Limb (tissue), 2 donors: ENCODE measurements around the gene PDE8A.
A peak's percentile ranks its signal among the peaks of the same experiment; 100 is the strongest.
"Not testable (repeated sequence)": the region's sequence is repeated elsewhere in the genome, so short reads cannot be mapped to it uniquely, and the experiment has no call there.

Source experiments
- DNase-seq, 2 donors: peaks; one replicate each; pipeline ENCODE4 v3.0.0-alpha.2; 2016; ENCODE audit errors: extremely low spot score in 2 of 2

Gene PDE8A

DNA sequence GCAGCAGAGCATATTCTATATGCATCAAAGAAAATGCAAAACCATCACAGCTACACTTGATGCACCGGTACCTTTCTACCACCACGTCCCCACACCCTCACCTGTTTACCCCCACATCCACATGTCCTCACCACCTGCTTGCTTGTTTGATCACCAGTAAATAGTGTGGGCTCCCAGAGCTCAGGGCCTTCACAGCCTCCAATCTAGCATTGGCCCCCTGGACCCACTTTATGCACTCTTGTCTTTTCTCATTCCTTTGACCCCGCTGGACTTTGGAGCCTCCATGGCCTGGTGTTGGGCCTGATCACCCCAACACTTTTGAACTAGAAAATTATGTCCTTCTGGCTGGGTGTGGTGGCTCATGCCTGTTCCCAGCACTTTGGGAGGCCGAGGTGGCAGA is 190.1 kb downstream of the PDE8A start:
- no peak for DNase-seq

DNA sequence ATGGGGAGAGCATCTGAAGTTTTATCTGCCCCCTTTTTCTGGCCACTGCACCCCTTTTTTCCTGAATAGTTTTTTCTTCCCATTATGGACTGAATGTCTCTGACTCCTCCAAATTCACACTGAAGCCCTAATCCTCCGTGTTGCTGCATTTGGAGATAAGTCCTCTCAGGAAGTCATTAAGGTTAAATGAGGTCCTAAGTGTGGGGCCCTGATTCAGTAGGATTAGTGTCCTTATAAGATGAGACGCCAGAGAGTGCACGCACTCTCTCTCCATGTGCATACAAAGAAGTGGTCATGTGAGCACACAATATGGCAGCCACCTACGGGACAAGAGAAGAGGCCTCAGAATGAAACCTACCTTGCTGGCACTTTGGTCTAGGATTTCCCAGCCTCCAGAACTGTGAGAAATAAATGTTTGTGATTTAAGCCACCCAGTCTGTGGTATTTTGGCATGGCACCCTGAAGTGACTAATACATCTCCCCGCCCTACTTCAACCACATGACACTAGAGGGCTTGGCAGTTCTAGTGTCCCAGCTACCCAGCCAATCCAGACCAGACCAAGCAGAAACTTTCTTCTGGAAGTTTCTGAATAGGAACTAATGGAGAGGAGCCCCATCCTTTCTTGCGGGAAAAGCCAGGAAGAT is 191.3 kb downstream of the PDE8A start:
- no peak for DNase-seq

DNA sequence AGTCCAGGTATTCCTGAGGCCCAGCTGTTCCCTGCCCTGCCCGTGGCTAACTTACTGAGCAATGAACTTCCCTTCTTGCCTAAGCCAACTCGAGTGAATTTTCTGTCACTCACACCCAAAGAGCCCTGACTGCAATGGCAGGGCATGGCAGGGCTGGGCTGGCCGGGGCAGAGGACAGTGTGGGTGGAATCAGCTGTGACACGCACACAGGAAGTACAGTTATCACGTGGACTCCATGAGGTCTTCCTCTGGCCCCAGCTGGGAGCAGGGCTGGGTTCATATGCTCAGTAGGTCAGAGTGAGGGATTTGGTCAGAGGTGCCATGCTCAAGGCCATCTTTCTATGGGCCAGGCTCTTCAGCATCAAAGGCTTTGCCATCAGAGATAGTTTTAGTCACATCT is 192.0 kb downstream of the PDE8A start:
- DNase-seq: not testable (repeated sequence)

DNA sequence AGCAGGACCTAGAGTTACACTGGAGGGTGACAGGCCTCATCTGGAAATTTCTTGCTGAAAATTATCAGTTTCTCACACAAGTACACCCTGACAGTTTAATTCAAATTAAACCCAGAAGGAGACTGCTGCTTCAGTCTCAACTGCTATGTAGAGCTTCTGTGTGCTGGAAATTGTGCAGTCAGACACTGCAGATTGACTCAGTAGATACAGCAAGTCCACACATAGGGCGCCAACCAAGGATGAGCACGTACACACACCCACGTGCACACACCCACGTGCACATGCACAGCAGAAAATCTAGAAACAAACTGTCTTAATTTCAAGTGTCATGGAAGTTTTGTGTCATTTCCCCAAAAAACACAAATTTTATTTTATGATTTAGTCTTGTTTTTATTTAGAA is 192.9 kb downstream of the PDE8A start:
- DNase-seq: no peak

DNA sequence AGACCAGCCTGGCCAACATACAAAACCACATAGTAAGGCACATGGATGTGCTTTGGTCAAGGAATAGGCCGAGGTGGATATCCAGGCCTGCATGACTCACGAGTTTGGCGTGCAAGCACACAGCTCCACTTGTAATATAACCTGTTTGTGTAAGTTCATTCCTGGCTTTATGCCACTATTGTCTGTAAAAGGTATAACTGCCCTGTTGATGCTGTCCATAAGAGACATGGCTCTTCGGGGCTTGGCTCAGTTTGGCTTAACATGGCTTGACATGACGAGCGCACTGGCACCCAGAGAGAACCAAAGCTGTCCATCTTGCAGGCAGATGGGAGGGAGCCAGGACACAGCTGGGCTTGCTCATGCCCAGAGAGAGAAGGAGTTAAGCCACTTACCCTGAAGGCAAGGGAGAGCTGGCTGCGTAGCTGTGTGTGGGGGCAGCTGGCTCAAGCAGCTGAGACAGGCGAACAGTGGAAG is 195.4 kb downstream of the PDE8A start:
- peak in 1 of 2 donors; percentile 34 for DNase-seq

DNA sequence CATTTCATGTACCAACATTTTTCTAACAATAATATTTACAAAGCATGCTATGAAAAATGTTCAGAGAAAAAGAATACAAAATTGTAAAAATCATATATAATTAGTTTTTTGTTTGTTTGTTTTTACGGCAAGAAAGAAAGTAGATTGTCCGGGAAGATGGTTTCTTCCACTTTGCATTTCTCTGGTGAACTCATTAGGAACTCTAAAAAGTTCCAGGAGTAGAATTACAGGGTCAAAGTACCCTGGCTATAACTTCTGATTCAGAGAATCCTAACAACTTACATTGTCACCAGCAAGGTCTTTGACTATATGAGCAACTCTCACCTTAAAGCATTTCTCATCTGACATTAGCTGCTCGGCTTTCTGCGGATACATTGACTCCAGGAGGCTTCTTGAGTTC is 196.7 kb downstream of the PDE8A start:
- no peak for DNase-seq

DNA sequence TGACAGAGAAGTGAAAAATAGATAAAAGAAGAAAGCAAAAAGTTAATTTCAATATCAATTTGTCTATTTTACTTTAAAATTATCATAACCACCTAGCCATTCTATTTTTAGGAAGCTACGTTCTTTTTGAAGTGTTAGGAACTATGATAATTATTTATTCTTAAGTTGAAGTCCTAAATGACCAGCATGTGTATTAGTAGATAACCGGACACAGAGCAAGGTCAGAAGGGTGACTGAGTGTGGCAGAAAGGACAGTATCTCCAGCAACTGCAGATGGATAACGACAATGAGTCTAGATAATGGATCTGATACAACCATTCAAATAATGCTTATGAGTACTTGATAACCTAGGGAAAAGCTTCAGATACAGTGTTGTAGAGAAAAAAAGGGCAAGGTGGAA is 198.0 kb downstream of the PDE8A start:
- DNase-seq: no peak

DNA sequence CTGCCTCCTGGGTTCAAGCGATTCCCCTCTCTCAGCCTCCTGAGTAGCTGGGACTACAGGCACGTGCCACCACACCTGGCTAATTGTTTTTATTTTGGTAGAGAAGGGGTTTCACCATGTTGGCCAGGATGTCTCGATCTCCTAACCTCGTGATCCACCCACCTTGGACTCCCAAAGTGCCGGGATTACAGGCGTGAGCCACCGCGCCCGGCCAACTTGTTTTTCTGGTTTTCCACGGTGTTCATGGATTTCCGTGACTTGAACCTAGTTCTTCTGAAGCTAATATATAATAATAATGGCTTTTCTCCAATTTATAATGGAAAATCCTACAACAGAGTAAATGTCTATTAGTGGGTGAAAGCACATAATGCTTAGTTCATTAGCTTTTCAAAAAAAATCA is 203.7 kb downstream of the PDE8A start:
- not testable (repeated sequence) for DNase-seq

DNA sequence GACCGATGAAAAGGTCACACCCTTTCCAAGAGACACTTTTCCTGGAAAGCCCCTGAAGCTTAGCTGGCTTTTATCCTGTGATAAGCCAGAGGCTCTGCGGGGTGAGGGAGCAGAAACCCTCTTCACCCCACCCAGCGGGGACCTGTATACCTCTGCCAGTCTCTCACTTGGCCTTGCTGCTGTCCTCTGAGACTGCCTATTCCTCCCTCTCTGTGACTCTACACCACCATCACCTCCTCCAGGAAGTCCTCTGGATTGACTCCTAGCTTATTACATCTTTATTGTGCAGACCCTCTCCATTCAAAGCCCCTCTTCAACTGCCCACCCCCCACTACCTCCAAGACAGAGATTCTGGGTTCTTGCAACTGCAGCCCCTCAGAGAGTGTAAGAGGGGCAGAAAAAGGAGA is 206.5 kb downstream of the PDE8A start:
- not testable (repeated sequence) for DNase-seq
